ENCODE data around the gene ARFGAP1.
A peak's percentile ranks its signal among the peaks of the same experiment; 100 is the strongest.

Gene ARFGAP1

DNA sequence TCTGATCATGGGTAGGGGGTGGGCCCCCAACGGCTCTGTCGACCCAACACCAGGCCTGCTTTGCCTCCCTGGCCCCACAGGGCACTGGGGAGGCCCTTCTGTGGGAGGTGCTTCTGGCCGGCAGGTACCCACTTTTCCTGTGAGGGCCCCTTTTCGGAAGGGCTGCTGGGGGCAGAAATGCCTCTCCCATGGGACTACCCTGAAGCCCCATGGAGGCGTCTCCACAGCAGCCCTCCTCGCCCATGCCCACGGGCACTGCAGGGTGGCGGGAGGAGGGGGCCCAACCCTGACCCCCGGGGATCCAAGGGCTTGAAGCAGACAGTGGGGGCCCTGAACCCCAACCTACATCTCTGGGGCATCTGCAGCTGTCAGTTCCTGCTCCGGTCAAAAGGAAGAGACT is 34.6 kb upstream of the ARFGAP1 start:
- Histone ChIP-seq H3K4me2 (ENCODE audit: low read length) (no peak overlapping the region), H3K27ac (ENCODE audit: low read length) (no peak overlapping the region), H3K27me3 (ENCODE audit: low read depth, low read length) (peaks cover 3% of the 10 kb centered on the region; the same call in 1 of the 2 replicates)

DNA sequence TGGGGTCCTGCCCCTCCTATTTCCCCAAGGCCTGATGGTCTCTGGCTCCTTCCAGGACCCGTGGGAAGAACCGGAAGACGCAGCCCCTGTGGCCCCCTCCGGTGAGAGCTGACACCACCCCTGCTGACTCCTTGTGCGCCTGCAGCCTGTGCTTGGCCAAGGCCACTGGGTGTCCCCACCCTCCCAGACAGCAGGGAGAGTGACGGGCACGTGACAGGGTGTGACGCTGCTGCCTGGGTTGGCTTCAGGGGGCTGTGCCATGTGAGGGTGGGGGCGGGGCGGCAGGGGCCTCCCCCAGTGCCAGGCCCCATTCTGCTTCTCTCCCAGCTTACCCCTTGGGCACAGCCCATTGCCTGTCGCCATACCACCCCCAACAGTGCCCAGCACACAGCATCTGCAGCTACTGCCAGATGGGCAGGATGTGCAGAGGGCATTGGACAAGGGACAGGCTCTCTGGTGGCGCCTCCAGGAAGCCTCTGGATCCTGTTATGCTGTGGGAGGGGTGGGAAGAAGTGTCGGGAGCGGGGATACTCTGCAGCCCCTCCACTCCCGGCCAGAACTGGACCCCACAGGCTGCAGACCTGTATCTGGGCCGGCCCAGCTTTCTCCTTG is 34.0 kb upstream of the ARFGAP1 start:
- Histone ChIP-seq H3K9me3 (ENCODE audit: insufficient read depth, low read length) (no peaks in the 10 kb centered on the region), H3K4me3 (ENCODE audit: low read length) (no peak overlapping the region), H3K9ac (ENCODE audit: low read length) (no peak overlapping the region), H3K27ac (ENCODE audit: low read length) (no peak overlapping the region), H3K79me2 (ENCODE audit: low read length) (no peaks in the 10 kb centered on the region), H2AFZ (ENCODE audit: low read depth, low read length) (no peak overlapping the region), H3K36me3 (replicated peaks; ENCODE audit: low read depth, low read length) (no peaks in the 10 kb centered on the region), H3K27me3 (ENCODE audit: low read depth, low read length) (0 out of 2 replicates have a peak, but pooled peaks cover 2% of the 10 kb centered on the region), H3K4me1 (ENCODE audit: low read length) (peaks cover 3% of the 10 kb centered on the region; the same call in 1 of the 2 replicates), H3K4me2 (ENCODE audit: low read length) (no peak overlapping the region), H4K20me1 (ENCODE audit: insufficient read depth, low read length) (no peaks in the 10 kb centered on the region)
- TF ChIP-seq EZH2phosphoT487 (IDR thresholded peaks at IDR 0.05; ENCODE audit: low read depth): no peak
- TF ChIP-seq, protein P1, sequence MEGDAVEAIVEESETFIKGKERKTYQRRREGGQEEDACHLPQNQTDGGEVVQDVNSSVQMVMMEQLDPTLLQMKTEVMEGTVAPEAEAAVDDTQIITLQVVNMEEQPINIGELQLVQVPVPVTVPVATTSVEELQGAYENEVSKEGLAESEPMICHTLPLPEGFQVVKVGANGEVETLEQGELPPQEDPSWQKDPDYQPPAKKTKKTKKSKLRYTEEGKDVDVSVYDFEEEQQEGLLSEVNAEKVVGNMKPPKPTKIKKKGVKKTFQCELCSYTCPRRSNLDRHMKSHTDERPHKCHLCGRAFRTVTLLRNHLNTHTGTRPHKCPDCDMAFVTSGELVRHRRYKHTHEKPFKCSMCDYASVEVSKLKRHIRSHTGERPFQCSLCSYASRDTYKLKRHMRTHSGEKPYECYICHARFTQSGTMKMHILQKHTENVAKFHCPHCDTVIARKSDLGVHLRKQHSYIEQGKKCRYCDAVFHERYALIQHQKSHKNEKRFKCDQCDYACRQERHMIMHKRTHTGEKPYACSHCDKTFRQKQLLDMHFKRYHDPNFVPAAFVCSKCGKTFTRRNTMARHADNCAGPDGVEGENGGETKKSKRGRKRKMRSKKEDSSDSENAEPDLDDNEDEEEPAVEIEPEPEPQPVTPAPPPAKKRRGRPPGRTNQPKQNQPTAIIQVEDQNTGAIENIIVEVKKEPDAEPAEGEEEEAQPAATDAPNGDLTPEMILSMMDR (IDR thresholded peaks at IDR 0.05; ENCODE audit: low read depth, low read length): peak; percentile 21

More for the DNA sequence above, 34.6 kb upstream of the ARFGAP1 start:
- TF ChIP-seq EZH2phosphoT487 (IDR thresholded peaks at IDR 0.05; ENCODE audit: low read depth): no peak
- TF ChIP-seq, protein P1 (IDR thresholded peaks at IDR 0.05; ENCODE audit: low read depth, low read length): no peak
- no peaks in the 10 kb centered on the region for H3K9me3 ChIP-seq (ENCODE audit: insufficient read depth, low read length)
- H4K20me1 ChIP-seq (ENCODE audit: insufficient read depth, low read length): no peaks in the 10 kb centered on the region
- H3K79me2 ChIP-seq (ENCODE audit: low read length): no peaks in the 10 kb centered on the region
- no peaks in the 10 kb centered on the region for H3K36me3 ChIP-seq (replicated peaks; ENCODE audit: low read depth, low read length)
- peaks cover 3% of the 10 kb centered on the region; the same call in 1 of the 2 replicates for H3K4me1 ChIP-seq (ENCODE audit: low read length)
- H3K9ac ChIP-seq (ENCODE audit: low read length): no peak overlapping the region
- no peak overlapping the region for H2AFZ ChIP-seq (ENCODE audit: low read depth, low read length)
- H3K4me3 ChIP-seq (ENCODE audit: low read length): no peak overlapping the region

DNA sequence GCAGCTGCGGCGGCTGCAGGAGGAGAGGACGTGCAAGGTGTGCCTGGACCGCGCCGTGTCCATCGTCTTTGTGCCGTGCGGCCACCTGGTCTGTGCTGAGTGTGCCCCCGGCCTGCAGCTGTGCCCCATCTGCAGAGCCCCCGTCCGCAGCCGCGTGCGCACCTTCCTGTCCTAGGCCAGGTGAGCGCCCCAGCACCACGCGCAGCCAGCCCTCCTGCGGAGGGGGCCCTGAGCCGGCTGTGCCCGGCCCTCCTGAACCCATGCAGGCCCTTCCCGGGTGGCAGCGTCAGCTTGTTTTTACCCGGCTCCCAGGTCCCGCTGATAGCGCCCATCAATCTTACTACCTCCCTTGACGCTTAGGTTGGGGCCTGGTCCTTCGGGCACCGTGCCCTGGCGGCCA is 33.2 kb upstream of the ARFGAP1 start:
- Histone ChIP-seq H3K4me1 (ENCODE audit: low read length) (peaks cover 3% of the 10 kb centered on the region; the same call in 1 of the 2 replicates), H2AFZ (ENCODE audit: low read depth, low read length) (no peak overlapping the region), H3K9ac (ENCODE audit: low read length) (no peak overlapping the region), H4K20me1 (ENCODE audit: insufficient read depth, low read length) (no peaks in the 10 kb centered on the region), H3K4me2 (ENCODE audit: low read length) (no peak overlapping the region), H3K9me3 (ENCODE audit: insufficient read depth, low read length) (no peaks in the 10 kb centered on the region), H3K79me2 (ENCODE audit: low read length) (no peaks in the 10 kb centered on the region), H3K4me3 (ENCODE audit: low read length) (no peak overlapping the region), H3K36me3 (replicated peaks; ENCODE audit: low read depth, low read length) (no peaks in the 10 kb centered on the region), H3K27me3 (ENCODE audit: low read depth, low read length) (no peaks in the 10 kb centered on the region), H3K27ac (ENCODE audit: low read length) (no peak overlapping the region)
- TF ChIP-seq EZH2phosphoT487 (IDR thresholded peaks at IDR 0.05; ENCODE audit: low read depth): no peak
- TF ChIP-seq, protein P1 (IDR thresholded peaks at IDR 0.05; ENCODE audit: low read depth, low read length): no peak

DNA sequence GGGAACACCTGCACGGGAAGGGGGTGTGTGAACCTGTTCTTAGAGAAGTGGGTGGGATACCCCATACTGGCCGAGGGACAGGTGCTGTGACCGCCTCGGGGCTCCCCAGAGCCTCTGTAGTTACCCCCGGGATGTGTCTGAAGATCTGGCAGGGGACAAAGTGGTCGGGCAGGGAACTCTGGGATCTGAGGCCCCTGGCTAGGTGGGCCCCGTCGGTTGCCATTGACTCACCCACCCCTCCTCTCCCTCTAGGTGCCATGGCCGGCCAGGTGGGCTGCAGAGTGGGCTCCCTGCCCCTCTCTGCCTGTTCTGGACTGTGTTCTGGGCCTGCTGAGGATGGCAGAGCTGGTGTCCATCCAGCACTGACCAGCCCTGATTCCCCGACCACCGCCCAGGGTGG is 32.6 kb upstream of the ARFGAP1 start:
- Histone ChIP-seq H3K9me3 (ENCODE audit: insufficient read depth, low read length) (no peaks in the 10 kb centered on the region), H3K27ac (ENCODE audit: low read length) (no peak overlapping the region), H2AFZ (ENCODE audit: low read depth, low read length) (no peak overlapping the region), H4K20me1 (ENCODE audit: insufficient read depth, low read length) (no peaks in the 10 kb centered on the region), H3K9ac (ENCODE audit: low read length) (no peak overlapping the region), H3K36me3 (replicated peaks; ENCODE audit: low read depth, low read length) (no peaks in the 10 kb centered on the region), H3K27me3 (ENCODE audit: low read depth, low read length) (no peaks in the 10 kb centered on the region), H3K4me2 (ENCODE audit: low read length) (no peak overlapping the region), H3K4me3 (ENCODE audit: low read length) (no peak overlapping the region), H3K4me1 (ENCODE audit: low read length) (peaks cover 3% of the 10 kb centered on the region; the same call in 1 of the 2 replicates), H3K79me2 (ENCODE audit: low read length) (no peaks in the 10 kb centered on the region)
- TF ChIP-seq EZH2phosphoT487 (IDR thresholded peaks at IDR 0.05; ENCODE audit: low read depth): no peak
- TF ChIP-seq, protein P1 (IDR thresholded peaks at IDR 0.05; ENCODE audit: low read depth, low read length): no peak
